ENCODE data around the gene AKR1A1. TPM values are rescaled to one million over a fixed set of nuclear protein-coding genes. Genes with fewer than 3 reads are reported as not detected.

Gene AKR1A1
- total RNA-seq, 1 donor from 2014 or later: 218 TPM

GRCh38 chr1:45554198-45554597, 3.6 kb downstream of the AKR1A1 start:
- H3K9me3 Mint-ChIP-seq: no peaks in the 10 kb centered on the region
- DNase-seq: no peak
- no peak overlapping the region for H3K4me3 Mint-ChIP-seq
- ChIA-PET CTCF (interaction anchor here (0.7 kb wide), 1 partner anchor 42 kb away, joined by 3 read pairs; no protein-coding TSS in a partner anchor), POLR2A (interaction anchor here (0.9 to 13.9 kb wide), 3 partner anchors 9 to 33 kb away, joined by 3 to 457 read pairs (median 6); partner anchors contain the start of gene PRDX1)
- H3K27me3 Mint-ChIP-seq: no peaks in the 10 kb centered on the region
- no peak overlapping the region for H3K27ac Mint-ChIP-seq
- H3K36me3 Mint-ChIP-seq (ENCODE audit: low read depth): peaks cover 43% of the 10 kb centered on the region
- H3K4me1 Mint-ChIP-seq: peaks cover 33% of the 10 kb centered on the region
- no peak for ATAC-seq (ENCODE audit: low read depth)
- intact Hi-C loops (cut with micrococcal nuclease): no loop called here
- TF ChIP-seq, protein P1, sequence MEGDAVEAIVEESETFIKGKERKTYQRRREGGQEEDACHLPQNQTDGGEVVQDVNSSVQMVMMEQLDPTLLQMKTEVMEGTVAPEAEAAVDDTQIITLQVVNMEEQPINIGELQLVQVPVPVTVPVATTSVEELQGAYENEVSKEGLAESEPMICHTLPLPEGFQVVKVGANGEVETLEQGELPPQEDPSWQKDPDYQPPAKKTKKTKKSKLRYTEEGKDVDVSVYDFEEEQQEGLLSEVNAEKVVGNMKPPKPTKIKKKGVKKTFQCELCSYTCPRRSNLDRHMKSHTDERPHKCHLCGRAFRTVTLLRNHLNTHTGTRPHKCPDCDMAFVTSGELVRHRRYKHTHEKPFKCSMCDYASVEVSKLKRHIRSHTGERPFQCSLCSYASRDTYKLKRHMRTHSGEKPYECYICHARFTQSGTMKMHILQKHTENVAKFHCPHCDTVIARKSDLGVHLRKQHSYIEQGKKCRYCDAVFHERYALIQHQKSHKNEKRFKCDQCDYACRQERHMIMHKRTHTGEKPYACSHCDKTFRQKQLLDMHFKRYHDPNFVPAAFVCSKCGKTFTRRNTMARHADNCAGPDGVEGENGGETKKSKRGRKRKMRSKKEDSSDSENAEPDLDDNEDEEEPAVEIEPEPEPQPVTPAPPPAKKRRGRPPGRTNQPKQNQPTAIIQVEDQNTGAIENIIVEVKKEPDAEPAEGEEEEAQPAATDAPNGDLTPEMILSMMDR (IDR thresholded peaks at IDR 0.05): no peak

- Mint-ChIP-seq H3K27ac (no peak overlapping the region), H3K9me3 (no peaks in the 10 kb centered on the region), H3K4me1 (peaks cover 16% of the 10 kb centered on the region), H3K36me3 (ENCODE audit: low read depth) (peaks cover 54% of the 10 kb centered on the region), H3K4me3 (no peak overlapping the region), H3K27me3 (no peaks in the 10 kb centered on the region)
- DNase-seq (no peak), ATAC-seq (ENCODE audit: low read depth) (no peak)
- intact Hi-C loops (cut with micrococcal nuclease): no loop called here
- CTCF ChIA-PET: interaction anchor here (0.7 kb wide), 1 partner anchor 11 kb away, joined by 3 read pairs; no protein-coding TSS in a partner anchor
- POLR2A ChIA-PET: interaction anchor here (0.6 to 1.0 kb wide), 4 partner anchors 36 to 877 kb away, joined by 3 to 5 read pairs (median 4); partner anchors contain the start of gene PRDX1
- TF ChIP-seq, protein P1 (IDR thresholded peaks at IDR 0.05): no peak
Observed at GRCh38 chr1:45557422-45557944, 6.9 kb downstream of the AKR1A1 start.

DNA sequence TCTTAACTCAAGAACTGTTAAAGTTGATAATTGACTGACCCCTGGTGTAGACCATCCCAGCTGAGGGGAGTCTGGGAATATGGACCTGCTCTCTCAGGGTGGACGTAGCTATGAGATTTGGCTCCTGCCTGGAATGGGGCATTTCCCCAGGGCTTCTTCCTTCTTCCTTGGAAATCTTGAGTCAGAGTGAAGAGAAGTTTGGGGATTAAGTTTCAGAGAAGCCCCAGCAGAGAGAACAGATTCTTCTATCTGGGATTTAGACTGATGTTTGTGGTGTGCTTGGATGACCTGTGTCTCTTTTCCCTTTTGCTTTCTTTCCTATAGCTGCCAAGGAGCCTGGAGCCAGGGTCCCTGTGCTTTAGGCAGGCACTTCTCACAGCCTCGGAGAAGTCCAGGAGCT, 13.2 kb downstream of the AKR1A1 start:
- CTCF ChIA-PET: interaction anchor here (2.4 kb wide), 1 partner anchor 52 kb away, joined by 10 read pairs; no protein-coding TSS in a partner anchor
- intact Hi-C loops (cut with micrococcal nuclease): no loop called here
- POLR2A ChIA-PET: interaction anchor here (0.5 to 1.8 kb wide), 4 partner anchors 13 to 150 kb away, joined by 3 to 6 read pairs (median 4); partner anchors contain the start of genes AKR1A1 and PRDX1
- TF ChIP-seq, protein P1 (IDR thresholded peaks at IDR 0.05): no peak
- ATAC-seq (ENCODE audit: low read depth) (no peak), DNase-seq (no peak)
- H3K27ac Mint-ChIP-seq: no peak overlapping the region
- H3K4me3 Mint-ChIP-seq: no peak overlapping the region
- H3K36me3 Mint-ChIP-seq (ENCODE audit: low read depth): peaks cover 73% of the 10 kb centered on the region
- peaks cover 6% of the 10 kb centered on the region for H3K4me1 Mint-ChIP-seq
- H3K27me3 Mint-ChIP-seq: no peaks in the 10 kb centered on the region
- no peaks in the 10 kb centered on the region for H3K9me3 Mint-ChIP-seq

GRCh38 chr1:45566722-45567121, 16.1 kb downstream of the AKR1A1 start:
- ATAC-seq (ENCODE audit: low read depth): no peak
- no peak overlapping the region for H3K27ac Mint-ChIP-seq
- H3K4me1 Mint-ChIP-seq: peaks cover 1% of the 10 kb centered on the region
- TF ChIP-seq, protein P1 (IDR thresholded peaks at IDR 0.05): no peak
- H3K4me3 Mint-ChIP-seq: no peak overlapping the region
- intact Hi-C loops (cut with micrococcal nuclease): no loop called here
- CTCF ChIA-PET: interaction anchor here (6.3 to 7.4 kb wide), 2 partner anchors 55 to 74 kb away, joined by 34 to 186 read pairs; partner anchors contain the start of gene TESK2
- POLR2A ChIA-PET: interaction anchor here (0.8 to 1.2 kb wide), 2 partner anchors 45 to 54 kb away, joined by 3 to 4 read pairs; partner anchors contain the start of gene PRDX1
- H3K27me3 Mint-ChIP-seq: no peaks in the 10 kb centered on the region
- H3K36me3 Mint-ChIP-seq (ENCODE audit: low read depth): peaks cover 74% of the 10 kb centered on the region
- DNase-seq: no peak
- H3K9me3 Mint-ChIP-seq: no peaks in the 10 kb centered on the region

DNA sequence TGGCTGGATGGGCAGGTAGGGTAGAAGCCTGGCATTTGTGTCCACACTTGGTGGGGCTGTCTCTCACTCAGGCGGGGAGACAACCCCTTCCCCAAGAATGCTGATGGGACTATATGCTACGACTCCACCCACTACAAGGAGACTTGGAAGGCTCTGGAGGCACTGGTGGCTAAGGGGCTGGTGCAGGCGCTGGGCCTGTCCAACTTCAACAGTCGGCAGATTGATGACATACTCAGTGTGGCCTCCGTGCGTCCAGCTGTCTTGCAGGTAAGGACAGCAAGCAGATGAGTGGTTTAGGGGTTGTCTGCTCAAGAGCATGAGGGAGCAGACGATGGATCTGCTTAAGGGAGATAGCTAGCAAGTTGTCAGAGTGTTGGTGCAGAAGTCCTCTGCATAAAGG, 17.3 kb downstream of the AKR1A1 start:
- Mint-ChIP-seq H3K36me3 (ENCODE audit: low read depth) (peaks cover 64% of the 10 kb centered on the region), H3K9me3 (no peaks in the 10 kb centered on the region), H3K27me3 (no peaks in the 10 kb centered on the region), H3K4me1 (no peaks in the 10 kb centered on the region), H3K4me3 (no peak overlapping the region), H3K27ac (no peak overlapping the region)
- ATAC-seq (ENCODE audit: low read depth) (no peak), DNase-seq (no peak)
- intact Hi-C loops (cut with micrococcal nuclease): no loop called here
- CTCF ChIA-PET: interaction anchor here (1.1 to 7.4 kb wide), 8 partner anchors 11 to 208 kb away, joined by 3 to 186 read pairs (median 22); partner anchors contain the start of genes AKR1A1 and TESK2
- POLR2A ChIA-PET: interaction anchor here (1.3 to 3.0 kb wide), 2 partner anchors 46 to 837 kb away, joined by 6 to 33 read pairs; partner anchors contain the start of genes PRDX1 and RNU5D-1
- TF ChIP-seq, protein P1 (IDR thresholded peaks at IDR 0.05): no peak

All from activated B cell treated with CpG ODN at 0.5 μM for 24 hours (primary cell).